NB4 (cell line): ENCODE results near the gene ASCC3.

Source experiments
- CTCF ChIP-seq: IDR thresholded peaks from one replicate; pipeline ENCODE4 v1.5.1; 2012; ENCODE audit warnings: low read depth, low read length
- MAX ChIP-seq: IDR thresholded peaks from 2 replicates; pipeline ENCODE4 v1.6.1; 2011; ENCODE audit warnings: low read depth, low read length
- MYC ChIP-seq: IDR thresholded peaks from 2 replicates; pipeline ENCODE4 v1.6.1; 2011; ENCODE audit warnings: low read depth, low read length
- POLR2A ChIP-seq: IDR thresholded peaks from 2 replicates; pipeline ENCODE4 v1.6.1; 2011; ENCODE audit warnings: mild to moderate bottlenecking; ENCODE audit not compliant: insufficient read length; ENCODE audit errors: extremely low read depth

GRCh38 chr6:100865525-100865924 is 15.6 kb downstream of the ASCC3 start:
- TF ChIP-seq CTCF (no peak), POLR2A (no peak), MAX (no peak), MYC (no peak)
